GM19328 (cell line): Measurements from ENCODE around the gene DPF3.

Experiments used
- ATAC-seq: cut with Tn5 transposase; IDR thresholded peaks from one replicate; pipeline ENCODE4 v1.9.1; 2021; ENCODE audit warnings: mild to moderate bottlenecking, moderate library complexity; ENCODE audit not compliant: unreplicated experiment

DPF3 gene

GRCh38 chr14:72904840-72905561 lies 11.1 kb upstream of the DPF3 start:
- no peak for ATAC-seq

- no peak for ATAC-seq
These were observed 10.3 kb upstream of the DPF3 start for GRCh38 chr14:72904218-72904617.

- no peak for ATAC-seq
These were observed 9.8 kb upstream of the DPF3 start for GRCh38 chr14:72903716-72904115.

GRCh38 chr14:72902801-72903530 lies 9.1 kb upstream of the DPF3 start:
- no peak for ATAC-seq

GRCh38 chr14:72901361-72901760 lies 7.5 kb upstream of the DPF3 start:
- ATAC-seq: no peak

- no peak for ATAC-seq
These were observed 4.5 kb upstream of the DPF3 start for GRCh38 chr14:72898448-72898847.

- no peak for ATAC-seq
These were observed 900 bp upstream of the DPF3 start for GRCh38 chr14:72894623-72895378.

- no peak for ATAC-seq
These were observed 372 bp upstream of the DPF3 start for GRCh38 chr14:72894323-72894622.

GRCh38 chr14:72892879-72893635 lies 844 bp downstream of the DPF3 start:
- ATAC-seq: no peak

- no peak for ATAC-seq
These were observed 1.6 kb downstream of the DPF3 start for GRCh38 chr14:72892103-72892878.

GRCh38 chr14:72891666-72892102 lies 2.2 kb downstream of the DPF3 start:
- ATAC-seq: no peak

GRCh38 chr14:72889366-72889765 lies 4.5 kb downstream of the DPF3 start:
- ATAC-seq: no peak

- ATAC-seq: no peak
These were observed 5.2 kb downstream of the DPF3 start for GRCh38 chr14:72888636-72889201.

- ATAC-seq: no peak
These were observed 5.7 kb downstream of the DPF3 start for GRCh38 chr14:72888192-72888591.

GRCh38 chr14:72887514-72887913 lies 6.4 kb downstream of the DPF3 start:
- ATAC-seq: no peak

- no peak for ATAC-seq
These were observed 9.5 kb downstream of the DPF3 start for GRCh38 chr14:72884386-72884785.

- ATAC-seq: no peak
These were observed 9.9 kb downstream of the DPF3 start for GRCh38 chr14:72883961-72884360.

GRCh38 chr14:72883109-72883508 lies 10.8 kb downstream of the DPF3 start:
- no peak for ATAC-seq

- ATAC-seq: no peak
These were observed 11.4 kb downstream of the DPF3 start for GRCh38 chr14:72882463-72882862.

- no peak for ATAC-seq
These were observed 11.9 kb downstream of the DPF3 start for GRCh38 chr14:72882047-72882446.
